SK-N-SH treated with all-trans-retinoic acid at 6 μM for 48 hours (cell line): ENCODE measurements around the gene RABGAP1.

Experiments
- ATAC-seq: fragments of 200-7000 bp; cut with Tn5 transposase; 3 replicates; pipeline ENCODE4 v1.9.1; 2020; ENCODE audit warnings: mild to moderate bottlenecking, moderate library complexity
- ARNTL ChIP-seq: fragments of 450-650 bp; formaldehyde crosslinking; IDR thresholded peaks from 2 replicates; pipeline ENCODE4 v1.5.0; 2020; ENCODE audit warnings: low read depth, mild to moderate bottlenecking, moderate library complexity, borderline replicate concordance
- CSDC2 ChIP-seq: fragments of 250-450 bp; sonication (Bioruptor Pico); IDR thresholded peaks from 2 replicates; pipeline ENCODE4 v1.5.0; 2020; ENCODE audit warnings: mild to moderate bottlenecking, moderate library complexity
- ESRRG ChIP-seq: fragments of 250-450 bp; sonication (Bioruptor Pico); IDR thresholded peaks from 2 replicates; pipeline ENCODE4 v1.6.1; 2021; ENCODE audit warnings: mild to moderate bottlenecking
- GLIS3 ChIP-seq: fragments of 250-450 bp; sonication (Bioruptor Pico); IDR thresholded peaks from 2 replicates; pipeline ENCODE4 v1.5.0; 2020; ENCODE audit warnings: mild to moderate bottlenecking, moderate library complexity
- ISL1 ChIP-seq: fragments of 250-450 bp; sonication (Bioruptor Pico); IDR thresholded peaks from 2 replicates; pipeline ENCODE4 v2.1.2; 2022; ENCODE audit warnings: mild to moderate bottlenecking, moderate library complexity
- OSR1 ChIP-seq: fragments of 250-450 bp; sonication (Bioruptor Pico); IDR thresholded peaks from 2 replicates; pipeline ENCODE4 v1.8.0; 2022; ENCODE audit warnings: moderate library complexity, mild to moderate bottlenecking, inconsistent platforms
- PPARA ChIP-seq: fragments of 250-450 bp; sonication (Bioruptor Pico); IDR thresholded peaks from 2 replicates; pipeline ENCODE4 v1.5.0; 2020; ENCODE audit warnings: mild to moderate bottlenecking, borderline replicate concordance
- RARB ChIP-seq: fragments of 250-450 bp; sonication (Bioruptor Pico); IDR thresholded peaks from 2 replicates; pipeline ENCODE4 v1.8.0; 2021; ENCODE audit warnings: mild to moderate bottlenecking, moderate library complexity
- SNAI2 ChIP-seq: fragments of 250-450 bp; sonication (Bioruptor Pico); IDR thresholded peaks from 2 replicates; pipeline ENCODE4 v1.5.0; 2020; ENCODE audit warnings: mild to moderate bottlenecking, moderate library complexity
- TOX ChIP-seq: fragments of 250-450 bp; sonication (Bioruptor Pico); IDR thresholded peaks from 2 replicates; pipeline ENCODE4 v1.8.0; 2021; ENCODE audit warnings: mild to moderate bottlenecking, moderate library complexity, borderline replicate concordance
- ZC3H10 ChIP-seq: fragments of 250-450 bp; sonication (Bioruptor Pico); IDR thresholded peaks from 2 replicates; pipeline ENCODE4 v1.5.1; 2021; ENCODE audit warnings: mild to moderate bottlenecking, moderate library complexity
- ZFP3 ChIP-seq: fragments of 250-450 bp; sonication (Bioruptor Pico); IDR thresholded peaks from 2 replicates; pipeline ENCODE4 v1.5.0; 2020; ENCODE audit warnings: mild to moderate bottlenecking, moderate library complexity
- ZFP30 ChIP-seq: fragments of 450-650 bp; formaldehyde crosslinking; IDR thresholded peaks from 2 replicates; pipeline ENCODE4 v1.5.0; 2022; ENCODE audit warnings: mild to moderate bottlenecking, moderate library complexity
- ZNF565 ChIP-seq: fragments of 450-650 bp; formaldehyde crosslinking; conservative IDR thresholded peaks from 2 replicates; pipeline ENCODE4 v1.5.0; 2020; ENCODE audit warnings: low read depth, mild to moderate bottlenecking, moderate library complexity
- ZNF8 ChIP-seq: fragments of 450-650 bp; formaldehyde crosslinking; IDR thresholded peaks from 2 replicates; pipeline ENCODE4 v1.5.0; 2020; ENCODE audit warnings: mild to moderate bottlenecking, moderate library complexity
- TF ChIP-seq, protein P1 (sequence below): fragments of 250-450 bp; sonication (Bioruptor Pico); IDR thresholded peaks from 2 replicates; pipeline ENCODE4 v1.5.1; 2021; ENCODE audit warnings: mild to moderate bottlenecking, moderate library complexity
- TF ChIP-seq, protein P2 (sequence below): fragments of 250-450 bp; sonication (Bioruptor Pico); IDR thresholded peaks from 2 replicates; pipeline ENCODE4 v1.8.0; 2021; ENCODE audit warnings: low read depth, mild to moderate bottlenecking, moderate library complexity, borderline replicate concordance
- TF ChIP-seq, protein P3 (sequence below): fragments of 250-450 bp; sonication (Bioruptor Pico); IDR thresholded peaks from 2 replicates; pipeline ENCODE4 v1.8.0; 2020; ENCODE audit warnings: mild to moderate bottlenecking, moderate library complexity, borderline replicate concordance
- TF ChIP-seq, protein P4 (sequence below): fragments of 250-450 bp; sonication (Bioruptor Pico); IDR thresholded peaks from 2 replicates; pipeline ENCODE4 v1.5.1; 2020; ENCODE audit warnings: low read depth, mild to moderate bottlenecking, moderate library complexity

The RABGAP1 gene

DNA sequence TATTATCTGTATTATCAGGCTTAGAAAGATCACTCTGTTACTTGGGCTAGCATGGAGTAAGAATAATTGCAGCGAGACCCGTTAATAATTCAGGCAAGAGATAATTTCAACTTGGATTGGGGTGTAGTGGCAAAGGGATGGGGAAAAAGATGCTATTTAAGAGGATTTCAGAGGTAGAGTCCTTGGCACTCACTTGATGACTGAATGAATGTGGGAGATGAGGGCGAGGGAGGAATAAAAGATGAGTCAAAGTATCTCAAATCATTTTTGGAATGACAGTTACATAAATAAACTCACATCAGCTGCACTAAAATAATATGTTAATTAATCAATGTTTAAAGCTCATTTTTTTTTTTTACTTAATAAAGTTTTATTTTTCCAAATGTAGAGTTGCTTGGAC lies 88.2 kb downstream of the RABGAP1 start:
- no peak for TF ChIP-seq ZFP30 (CRISPR knock-in tag)
- no peak for TF ChIP-seq ARNTL
- TF ChIP-seq OSR1 (CRISPR knock-in tag), result no peak
- TF ChIP-seq CSDC2 (CRISPR knock-in tag), result no peak
- TF ChIP-seq, protein P1, sequence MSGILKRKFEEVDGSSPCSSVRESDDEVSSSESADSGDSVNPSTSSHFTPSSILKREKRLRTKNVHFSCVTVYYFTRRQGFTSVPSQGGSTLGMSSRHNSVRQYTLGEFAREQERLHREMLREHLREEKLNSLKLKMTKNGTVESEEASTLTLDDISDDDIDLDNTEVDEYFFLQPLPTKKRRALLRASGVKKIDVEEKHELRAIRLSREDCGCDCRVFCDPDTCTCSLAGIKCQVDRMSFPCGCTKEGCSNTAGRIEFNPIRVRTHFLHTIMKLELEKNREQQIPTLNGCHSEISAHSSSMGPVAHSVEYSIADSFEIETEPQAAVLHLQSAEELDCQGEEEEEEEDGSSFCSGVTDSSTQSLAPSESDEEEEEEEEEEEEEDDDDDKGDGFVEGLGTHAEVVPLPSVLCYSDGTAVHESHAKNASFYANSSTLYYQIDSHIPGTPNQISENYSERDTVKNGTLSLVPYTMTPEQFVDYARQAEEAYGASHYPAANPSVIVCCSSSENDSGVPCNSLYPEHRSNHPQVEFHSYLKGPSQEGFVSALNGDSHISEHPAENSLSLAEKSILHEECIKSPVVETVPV (CRISPR knock-in tag), result no peak
- TF ChIP-seq ESRRG (CRISPR knock-in tag), result no peak
- no peak for TF ChIP-seq ZFP3
- no peak for TF ChIP-seq RARB (CRISPR knock-in tag)
- TF ChIP-seq PPARA (CRISPR knock-in tag), result no peak
- no peak for TF ChIP-seq ZNF8 (CRISPR knock-in tag)
- TF ChIP-seq, protein P2, sequence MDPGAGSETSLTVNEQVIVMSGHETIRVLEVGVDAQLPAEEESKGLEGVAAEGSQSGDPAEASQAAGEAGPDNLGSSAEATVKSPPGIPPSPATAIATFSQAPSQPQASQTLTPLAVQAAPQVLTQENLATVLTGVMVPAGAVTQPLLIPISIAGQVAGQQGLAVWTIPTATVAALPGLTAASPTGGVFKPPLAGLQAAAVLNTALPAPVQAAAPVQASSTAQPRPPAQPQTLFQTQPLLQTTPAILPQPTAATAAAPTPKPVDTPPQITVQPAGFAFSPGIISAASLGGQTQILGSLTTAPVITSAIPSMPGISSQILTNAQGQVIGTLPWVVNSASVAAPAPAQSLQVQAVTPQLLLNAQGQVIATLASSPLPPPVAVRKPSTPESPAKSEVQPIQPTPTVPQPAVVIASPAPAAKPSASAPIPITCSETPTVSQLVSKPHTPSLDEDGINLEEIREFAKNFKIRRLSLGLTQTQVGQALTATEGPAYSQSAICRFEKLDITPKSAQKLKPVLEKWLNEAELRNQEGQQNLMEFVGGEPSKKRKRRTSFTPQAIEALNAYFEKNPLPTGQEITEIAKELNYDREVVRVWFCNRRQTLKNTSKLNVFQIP (CRISPR knock-in tag), result no peak
- TF ChIP-seq, protein P3, sequence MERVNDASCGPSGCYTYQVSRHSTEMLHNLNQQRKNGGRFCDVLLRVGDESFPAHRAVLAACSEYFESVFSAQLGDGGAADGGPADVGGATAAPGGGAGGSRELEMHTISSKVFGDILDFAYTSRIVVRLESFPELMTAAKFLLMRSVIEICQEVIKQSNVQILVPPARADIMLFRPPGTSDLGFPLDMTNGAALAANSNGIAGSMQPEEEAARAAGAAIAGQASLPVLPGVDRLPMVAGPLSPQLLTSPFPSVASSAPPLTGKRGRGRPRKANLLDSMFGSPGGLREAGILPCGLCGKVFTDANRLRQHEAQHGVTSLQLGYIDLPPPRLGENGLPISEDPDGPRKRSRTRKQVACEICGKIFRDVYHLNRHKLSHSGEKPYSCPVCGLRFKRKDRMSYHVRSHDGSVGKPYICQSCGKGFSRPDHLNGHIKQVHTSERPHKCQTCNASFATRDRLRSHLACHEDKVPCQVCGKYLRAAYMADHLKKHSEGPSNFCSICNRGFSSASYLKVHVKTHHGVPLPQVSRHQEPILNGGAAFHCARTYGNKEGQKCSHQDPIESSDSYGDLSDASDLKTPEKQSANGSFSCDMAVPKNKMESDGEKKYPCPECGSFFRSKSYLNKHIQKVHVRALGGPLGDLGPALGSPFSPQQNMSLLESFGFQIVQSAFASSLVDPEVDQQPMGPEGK, result no peak
- TF ChIP-seq ZC3H10 (CRISPR knock-in tag), result no peak
- no peak for ATAC-seq

DNA sequence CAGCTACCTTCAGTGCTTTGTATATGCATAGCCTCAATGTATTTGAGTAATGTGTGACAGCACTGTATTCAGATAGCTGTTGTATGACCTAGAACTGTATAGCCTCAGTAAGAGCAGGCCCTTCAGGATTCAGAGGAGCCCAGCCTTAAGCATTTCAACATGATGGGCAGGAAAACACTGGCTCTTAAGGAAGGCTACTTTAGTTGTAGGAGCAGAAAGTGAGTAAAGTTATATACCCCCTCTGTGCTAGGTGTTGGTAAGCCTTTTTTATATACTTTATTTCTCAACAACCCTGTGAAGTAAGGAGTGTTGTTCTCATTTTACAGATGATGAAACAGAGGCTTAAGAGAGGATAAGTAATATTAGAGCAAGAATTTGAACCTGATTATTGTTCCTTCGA lies 91.1 kb downstream of the RABGAP1 start:
- TF ChIP-seq, protein P3, result no peak
- no peak for TF ChIP-seq OSR1 (CRISPR knock-in tag)
- no peak for TF ChIP-seq PPARA (CRISPR knock-in tag)
- TF ChIP-seq, protein P4, sequence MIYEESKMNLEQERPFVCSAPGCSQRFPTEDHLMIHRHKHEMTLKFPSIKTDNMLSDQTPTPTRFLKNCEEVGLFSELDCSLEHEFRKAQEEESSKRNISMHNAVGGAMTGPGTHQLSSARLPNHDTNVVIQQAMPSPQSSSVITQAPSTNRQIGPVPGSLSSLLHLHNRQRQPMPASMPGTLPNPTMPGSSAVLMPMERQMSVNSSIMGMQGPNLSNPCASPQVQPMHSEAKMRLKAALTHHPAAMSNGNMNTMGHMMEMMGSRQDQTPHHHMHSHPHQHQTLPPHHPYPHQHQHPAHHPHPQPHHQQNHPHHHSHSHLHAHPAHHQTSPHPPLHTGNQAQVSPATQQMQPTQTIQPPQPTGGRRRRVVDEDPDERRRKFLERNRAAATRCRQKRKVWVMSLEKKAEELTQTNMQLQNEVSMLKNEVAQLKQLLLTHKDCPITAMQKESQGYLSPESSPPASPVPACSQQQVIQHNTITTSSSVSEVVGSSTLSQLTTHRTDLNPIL (CRISPR knock-in tag), result no peak
- no peak for TF ChIP-seq ZFP3
- TF ChIP-seq SNAI2 (CRISPR knock-in tag), result no peak
- TF ChIP-seq, protein P1 (CRISPR knock-in tag), result no peak
- no peak for TF ChIP-seq GLIS3 (CRISPR knock-in tag)
- no peak for TF ChIP-seq ESRRG (CRISPR knock-in tag)
- no peak for TF ChIP-seq TOX (CRISPR knock-in tag)
- TF ChIP-seq ZC3H10 (CRISPR knock-in tag), result no peak
- no peak for TF ChIP-seq ZNF565 (CRISPR knock-in tag)
- TF ChIP-seq, all 23 proteins: peak for 0
- no peak for ATAC-seq

DNA sequence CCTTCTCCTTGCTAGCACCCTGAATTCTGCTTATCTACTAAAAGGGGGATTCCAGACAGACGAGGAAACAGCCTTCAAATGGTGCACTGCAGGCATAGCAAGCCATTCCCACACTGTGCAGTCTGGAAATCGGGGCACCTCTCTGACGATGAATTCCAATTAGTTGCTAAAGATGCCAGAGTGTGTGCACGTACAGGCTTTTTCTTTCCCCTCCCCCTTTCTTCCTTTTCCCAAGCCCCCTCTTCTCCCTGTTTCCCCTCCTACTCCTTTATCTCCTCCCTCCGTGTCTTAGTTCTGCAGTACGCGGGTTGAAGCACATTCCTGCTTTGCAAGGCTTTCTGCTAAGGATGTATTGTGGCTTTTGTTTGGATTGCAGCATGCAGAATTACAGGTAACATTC lies 92.5 kb downstream of the RABGAP1 start, which contains the start of gene GPR21:
Gene GPR21, plus strand, starts transcription at position 316 of the 400 bp plus-strand sequence. CDS start 900 bp downstream, outside the sequence.
- ATAC-seq, result no peak
- TF ChIP-seq GLIS3 (CRISPR knock-in tag) (no peak), ZFP30 (CRISPR knock-in tag) (no peak), OSR1 (CRISPR knock-in tag) (no peak), ISL1 (CRISPR knock-in tag) (no peak), RARB (CRISPR knock-in tag) (no peak), PPARA (CRISPR knock-in tag) (no peak), ZC3H10 (CRISPR knock-in tag) (no peak)
- TF ChIP-seq, protein P3, result no peak
- TF ChIP-seq, protein P1 (CRISPR knock-in tag), result no peak
